Fibroblast of the aortic adventitia (primary cell): ENCODE results near the gene TIMM50. TPM values are rescaled to one million over a fixed set of nuclear protein-coding genes. Genes with fewer than 3 reads are reported as not detected.

Experiments
- DNase-seq: peaks from one replicate; pipeline ENCODE4 v3.0.0-alpha.2; 2010; ENCODE audit warnings: low read depth
- H3K4me3 ChIP-seq: 2 replicates; pipeline ENCODE4 v1.5.1; 2011; ENCODE audit warnings: low read depth, mild to moderate bottlenecking, control low read depth, low read length, moderate library complexity
- total RNA-seq: library from RNA; depleted of rRNA; stranded (reverse); fragments of >200 nt; gene quantifications from 2 replicates; pipeline ENCODE4 v1.2.3, GENCODE V29; 2012; ENCODE audit warnings: low replicate concordance
- TF ChIP-seq, protein P1 (sequence below): IDR thresholded peaks from 2 replicates; pipeline ENCODE4 v1.5.1; 2011; ENCODE audit warnings: mild to moderate bottlenecking, low read length, control low read depth, inconsistent platforms; ENCODE audit not compliant: insufficient read depth

The TIMM50 gene
- total RNA-seq, 1 donor, result 49.5 TPM

DNA sequence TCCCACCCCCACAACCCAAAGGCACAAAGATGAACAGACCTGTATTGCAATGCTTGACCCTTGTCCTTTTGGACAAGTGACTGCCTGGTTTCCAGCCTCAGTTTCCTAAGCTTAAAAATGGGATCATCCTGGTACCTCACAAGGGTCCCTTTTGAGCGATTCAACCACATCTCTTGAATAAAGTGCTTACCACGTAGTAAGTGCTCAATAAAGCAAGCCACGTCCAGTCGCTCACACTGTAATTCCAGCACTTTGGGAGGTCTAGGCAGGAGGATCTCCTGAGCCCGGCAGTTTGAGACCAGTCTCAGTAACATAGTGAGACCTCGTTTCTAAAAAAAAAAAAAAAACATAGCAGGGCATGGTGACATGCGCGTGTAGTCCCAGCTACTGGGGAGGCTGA lies 19.3 kb downstream of the TIMM50 start:
- DNase-seq, result no peak
- TF ChIP-seq, protein P1, sequence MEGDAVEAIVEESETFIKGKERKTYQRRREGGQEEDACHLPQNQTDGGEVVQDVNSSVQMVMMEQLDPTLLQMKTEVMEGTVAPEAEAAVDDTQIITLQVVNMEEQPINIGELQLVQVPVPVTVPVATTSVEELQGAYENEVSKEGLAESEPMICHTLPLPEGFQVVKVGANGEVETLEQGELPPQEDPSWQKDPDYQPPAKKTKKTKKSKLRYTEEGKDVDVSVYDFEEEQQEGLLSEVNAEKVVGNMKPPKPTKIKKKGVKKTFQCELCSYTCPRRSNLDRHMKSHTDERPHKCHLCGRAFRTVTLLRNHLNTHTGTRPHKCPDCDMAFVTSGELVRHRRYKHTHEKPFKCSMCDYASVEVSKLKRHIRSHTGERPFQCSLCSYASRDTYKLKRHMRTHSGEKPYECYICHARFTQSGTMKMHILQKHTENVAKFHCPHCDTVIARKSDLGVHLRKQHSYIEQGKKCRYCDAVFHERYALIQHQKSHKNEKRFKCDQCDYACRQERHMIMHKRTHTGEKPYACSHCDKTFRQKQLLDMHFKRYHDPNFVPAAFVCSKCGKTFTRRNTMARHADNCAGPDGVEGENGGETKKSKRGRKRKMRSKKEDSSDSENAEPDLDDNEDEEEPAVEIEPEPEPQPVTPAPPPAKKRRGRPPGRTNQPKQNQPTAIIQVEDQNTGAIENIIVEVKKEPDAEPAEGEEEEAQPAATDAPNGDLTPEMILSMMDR, result no peak
- no peak overlapping the region for H3K4me3 ChIP-seq

DNA sequence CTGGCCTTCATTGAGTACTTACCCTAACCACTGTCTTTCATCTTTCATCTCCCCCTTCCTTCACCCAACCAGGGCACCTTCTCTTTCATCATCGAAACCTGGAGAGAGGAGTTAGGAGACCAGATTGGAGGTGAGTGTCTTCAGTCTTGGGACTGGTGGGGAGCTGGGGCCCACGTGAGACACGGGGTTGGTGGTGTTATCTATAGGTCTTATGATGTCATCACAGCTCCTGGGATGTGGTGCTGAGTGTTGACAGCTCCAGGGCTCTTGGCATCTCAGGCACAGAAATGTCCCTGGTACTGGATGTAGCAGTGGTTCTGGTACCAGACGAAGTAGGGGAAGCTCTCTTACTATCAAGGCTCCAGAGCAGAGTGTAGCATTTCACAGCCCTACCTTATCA lies 19.9 kb downstream of the TIMM50 start:
- TF ChIP-seq, protein P1, result no peak
- H3K4me3 ChIP-seq, result no peak overlapping the region
- no peak for DNase-seq

DNA sequence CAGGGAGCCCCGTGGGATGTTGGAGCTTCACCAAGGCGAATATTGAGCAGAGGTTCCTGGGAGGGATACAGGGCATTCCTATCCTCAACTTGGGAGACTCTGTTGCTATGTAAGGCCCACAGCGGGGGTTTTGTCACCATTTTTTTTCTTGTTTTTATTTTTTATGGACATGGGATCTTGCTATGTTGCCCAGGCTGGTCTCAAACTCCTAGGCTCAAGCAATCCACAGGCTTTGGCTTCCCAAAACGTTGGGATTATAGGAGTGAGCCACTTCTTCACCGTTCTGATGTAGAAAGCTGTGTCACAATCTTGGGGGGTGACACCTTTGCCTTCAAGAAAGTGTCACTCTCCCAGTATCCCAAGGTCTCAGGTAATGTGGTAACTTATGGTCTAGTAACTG lies 20.7 kb downstream of the TIMM50 start:
- TF ChIP-seq, protein P1, result no peak
- DNase-seq, result no peak
- no peak overlapping the region for H3K4me3 ChIP-seq

DNA sequence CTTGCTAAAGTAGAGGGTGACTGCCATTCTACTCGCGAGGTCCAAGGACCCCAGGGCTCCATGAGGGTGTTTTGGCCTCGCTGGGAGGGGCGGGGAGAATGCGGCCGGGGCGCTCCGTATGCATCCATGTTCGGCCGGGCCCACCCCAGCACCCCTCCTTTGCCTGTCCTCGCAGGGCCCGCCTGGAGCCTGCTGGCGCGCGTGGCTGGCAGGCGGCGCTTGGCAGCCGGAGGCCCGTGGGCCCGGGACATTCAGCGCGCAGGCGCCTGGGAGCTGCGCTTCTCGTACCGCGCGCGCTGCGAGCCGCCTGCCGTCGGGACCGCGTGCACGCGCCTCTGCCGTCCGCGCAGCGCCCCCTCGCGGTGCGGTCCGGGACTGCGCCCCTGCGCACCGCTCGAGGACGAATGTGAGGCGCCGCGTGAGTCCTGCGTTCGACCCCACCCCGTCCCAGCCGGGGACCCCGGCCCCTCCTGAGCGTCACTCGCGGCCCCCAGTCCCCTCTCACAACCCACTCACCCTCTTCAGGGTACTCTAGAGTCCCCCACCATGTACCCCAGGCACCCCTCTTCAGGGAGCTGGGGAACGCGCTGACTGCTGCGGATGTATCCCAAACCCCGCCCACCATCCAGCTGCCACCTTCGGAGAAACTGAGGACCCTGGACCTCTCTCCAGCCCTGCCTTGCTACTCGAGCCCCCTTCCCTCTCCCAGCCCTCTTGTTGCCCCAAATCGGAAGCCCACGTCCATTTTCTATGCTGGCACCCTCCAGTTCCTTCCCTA lies 22.2 kb downstream of the TIMM50 start:
- TF ChIP-seq, protein P1, result peak; percentile 50
- peak; percentile 63 for DNase-seq
- no peak overlapping the region for H3K4me3 ChIP-seq

DNA sequence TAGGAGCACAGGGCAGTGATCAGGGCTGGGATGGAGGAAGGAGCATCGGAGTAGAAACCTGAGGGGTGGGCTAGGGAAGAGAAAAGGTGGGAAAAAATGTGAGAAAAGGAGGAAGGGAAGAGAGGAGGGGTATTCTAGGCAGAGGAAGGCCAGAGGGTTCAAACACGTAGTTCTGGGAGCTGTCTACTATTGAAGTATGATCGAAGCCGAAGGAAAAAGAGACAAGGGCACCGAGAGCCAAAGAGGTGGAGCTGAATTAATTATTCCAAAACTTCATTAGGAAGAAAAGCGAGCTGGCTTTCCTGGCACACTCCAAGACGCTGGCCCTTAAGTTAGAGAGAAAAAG lies 25.9 kb downstream of the TIMM50 start:
- DNase-seq, result no peak
- TF ChIP-seq, protein P1, result no peak
- H3K4me3 ChIP-seq, result peak overlapping the region; percentile 65

DNA sequence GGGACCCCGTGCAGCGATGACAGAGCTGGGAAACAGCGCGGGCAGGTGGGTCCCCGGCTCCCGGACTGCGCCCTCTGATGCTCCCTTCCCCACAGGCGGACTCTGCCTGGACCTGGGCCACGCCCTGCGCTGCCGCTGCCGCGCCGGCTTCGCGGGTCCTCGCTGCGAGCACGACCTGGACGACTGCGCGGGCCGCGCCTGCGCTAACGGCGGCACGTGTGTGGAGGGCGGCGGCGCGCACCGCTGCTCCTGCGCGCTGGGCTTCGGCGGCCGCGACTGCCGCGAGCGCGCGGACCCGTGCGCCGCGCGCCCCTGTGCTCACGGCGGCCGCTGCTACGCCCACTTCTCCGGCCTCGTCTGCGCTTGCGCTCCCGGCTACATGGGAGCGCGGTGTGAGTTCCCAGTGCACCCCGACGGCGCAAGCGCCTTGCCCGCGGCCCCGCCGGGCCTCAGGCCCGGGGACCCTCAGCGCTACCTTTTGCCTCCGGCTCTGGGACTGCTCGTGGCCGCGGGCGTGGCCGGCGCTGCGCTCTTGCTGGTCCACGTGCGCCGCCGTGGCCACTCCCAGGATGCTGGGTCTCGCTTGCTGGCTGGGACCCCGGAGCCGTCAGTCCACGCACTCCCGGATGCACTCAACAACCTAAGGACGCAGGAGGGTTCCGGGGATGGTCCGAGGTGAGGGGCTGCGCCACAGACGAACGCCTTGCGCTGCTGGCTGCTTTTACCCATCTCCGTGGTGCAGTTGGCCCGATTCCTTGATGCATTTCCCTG lies 26.5 kb downstream of the TIMM50 start:
- TF ChIP-seq, protein P1, result no peak
- H3K4me3 ChIP-seq, result peak overlapping the region; percentile 65
- peak; percentile 38 for DNase-seq
